HepG2 (cell line): ENCODE results near the gene ENTREP3. TPM values are rescaled to one million over a fixed set of nuclear protein-coding genes. Genes with fewer than 3 reads are reported as not detected.

Source experiments
- ATAC-seq: fragments of 200-7000 bp; cut with Tn5 transposase; 3 replicates; pipeline ENCODE4 v1.9.1; 2020; ENCODE audit warnings: mild to moderate bottlenecking, moderate library complexity
- BruUV-seq: library from RNA; stranded (reverse); fragments of 400-500 nt; replicated peaks from 2 replicates; lab custom pipeline; 2021; lab: Mats Ljungman, UMichigan
- CTCF ChIA-PET: fragments of 300-600 bp; formaldehyde crosslinking; extraction: SDS; loops from one replicate; lab custom pipeline; 2021; ENCODE audit warnings: low total read pairs, inconsistent platforms, low intra/inter-chr PET ratio; lab: Yijun Ruan, JAX
- POLR2A ChIA-PET: fragments of 350-600 bp; sonication (Branson Sonifier 250); formaldehyde crosslinking; loops from one replicate; lab custom pipeline; 2020; ENCODE audit warnings: antibody characterized with exemption, inconsistent platforms; lab: Yijun Ruan, JAX
- DNase-seq: peaks from one replicate; pipeline ENCODE4 v3.0.0-alpha.2; 2015; ENCODE audit warnings: low spot score
- FAIRE-seq: peaks from 3 replicates; lab custom pipeline; 2011; peaks lifted over from hg19 to GRCh38; lab: Jason Lieb, UNC
- H2AFZ ChIP-seq: one replicate; pipeline ENCODE4 v1.6.1; 2011; ENCODE audit warnings: low read length, inconsistent platforms
- H3K27ac ChIP-seq: fragments of 300-600 bp; 3 replicates; pipeline ENCODE4 v1.8.0; 2011; ENCODE audit warnings: mixed run types, mild to moderate bottlenecking, mixed read lengths, low read length, inconsistent platforms; ENCODE audit not compliant: insufficient read depth; ENCODE audit errors: extremely low read length
- H3K27me3 ChIP-seq, 2 experiments: fragments of 200-600 bp in 1 of 2; 2 replicates in 1 of 2; 3 replicates in 1 of 2; pipeline versions ENCODE4 v1.6.0 to v1.8.0; 2011; ENCODE audit warnings: low read length in 2 of 2, mild to moderate bottlenecking in 2 of 2, moderate library complexity in 2 of 2, inconsistent platforms in 1 of 2; ENCODE audit not compliant: insufficient read depth in 2 of 2, control insufficient read depth in 1 of 2
- H3K36me3 ChIP-seq, 2 experiments: fragments of 200-600 bp in 1 of 2; replicated peaks in 1 of 2; 2 replicates in 1 of 2; 3 replicates in 1 of 2; pipeline versions ENCODE4 v1.5.1 to v1.8.0; 2011; ENCODE audit warnings: low read length in 2 of 2, inconsistent platforms in 1 of 2; ENCODE audit not compliant: insufficient read depth in 2 of 2, control insufficient read depth in 1 of 2
- H3K4me1 ChIP-seq: 2 replicates; pipeline ENCODE4 v1.5.1; 2012; ENCODE audit warnings: low read length, inconsistent platforms; ENCODE audit not compliant: insufficient read depth
- H3K4me2 ChIP-seq: 2 replicates; pipeline ENCODE4 v1.6.0; 2011; ENCODE audit warnings: low read depth, low read length, inconsistent platforms
- H3K4me3 ChIP-seq, 3 experiments: fragments of 200-600 bp in 1 of 3; sonication (generic), shearing (Covaris generic) in 1 of 3; replicated peaks in 1 of 3; 2 replicates each; pipeline ENCODE4 v1.5.1; 2011 to 2016; ENCODE audit warnings: low read length in 3 of 3, inconsistent platforms in 2 of 3, low read depth in 2 of 3, mild to moderate bottlenecking in 2 of 3, control low read depth in 1 of 3, mixed read lengths in 1 of 3; ENCODE audit not compliant: insufficient read depth in 1 of 3
- H3K79me2 ChIP-seq: one replicate; pipeline ENCODE4 v1.6.1; 2011; ENCODE audit warnings: low read length, inconsistent platforms; ENCODE audit not compliant: insufficient read depth
- H3K9ac ChIP-seq: 2 replicates; pipeline ENCODE4 v1.6.0; 2011; ENCODE audit warnings: mild to moderate bottlenecking, low read depth, low read length, inconsistent platforms; ENCODE audit not compliant: insufficient read depth
- H3K9me3 ChIP-seq: 2 replicates; pipeline ENCODE4 v1.5.1; 2012; ENCODE audit warnings: mild to moderate bottlenecking, low read length
- H4K20me1 ChIP-seq: 2 replicates; pipeline ENCODE4 v1.6.0; 2011; ENCODE audit warnings: inconsistent platforms, mild to moderate bottlenecking, low read length, moderate library complexity; ENCODE audit not compliant: insufficient read depth
- AKAP8 ChIP-seq: sonication (generic); formaldehyde crosslinking; IDR thresholded peaks from 2 replicates; pipeline ENCODE4 v1.5.1; 2020; ENCODE audit warnings: mild to moderate bottlenecking, missing genetic modification reagents
- ERF ChIP-seq: IDR thresholded peaks from 2 replicates; pipeline ENCODE4 v1.6.1; 2018; ENCODE audit warnings: missing biosample characterization, missing genetic modification reagents
- HDAC1 ChIP-seq: sonication (generic); formaldehyde crosslinking; IDR thresholded peaks from 2 replicates; pipeline ENCODE4 v1.5.1; 2020; ENCODE audit warnings: mild to moderate bottlenecking, missing genetic modification reagents
- HNRNPL ChIP-seq: fragments of 200-400 bp; formaldehyde crosslinking; IDR thresholded peaks from 2 replicates; pipeline ENCODE4 v1.6.1; 2017; ENCODE audit warnings: mild to moderate bottlenecking, low read depth, low read length
- IKZF1 ChIP-seq: fragments of 450-650 bp; IDR thresholded peaks from 2 replicates; pipeline ENCODE4 v1.7.1; 2016
- KAT2B ChIP-seq: fragments of 150-350 bp; IDR thresholded peaks from 2 replicates; pipeline ENCODE4 v1.6.1; 2014; ENCODE audit warnings: low read depth, low read length, borderline replicate concordance
- NFKB2 ChIP-seq: sonication (generic); formaldehyde crosslinking; IDR thresholded peaks from 2 replicates; pipeline ENCODE4 v1.4.0; 2020; ENCODE audit warnings: missing genetic modification reagents, borderline replicate concordance
- NR0B2 ChIP-seq: sonication (generic); formaldehyde crosslinking; IDR thresholded peaks from 2 replicates; pipeline ENCODE4 v1.4.0; 2020; ENCODE audit warnings: mild to moderate bottlenecking, missing genetic modification reagents
- PATZ1 ChIP-seq: sonication (generic); formaldehyde crosslinking; IDR thresholded peaks from 2 replicates; pipeline ENCODE4 v1.4.0; 2020; ENCODE audit warnings: missing genetic modification reagents
- POLR2G ChIP-seq: fragments of 200-400 bp; formaldehyde crosslinking; IDR thresholded peaks from 2 replicates; pipeline ENCODE4 v1.6.1; 2018; ENCODE audit warnings: mild to moderate bottlenecking, low read depth, low read length, moderate library complexity
- SRSF4 ChIP-seq: fragments of 200-400 bp; formaldehyde crosslinking; IDR thresholded peaks from one replicate; pipeline ENCODE4 v1.6.1; 2018; ENCODE audit warnings: mild to moderate bottlenecking, low read depth, low read length, moderate library complexity; ENCODE audit not compliant: poor library complexity, severe bottlenecking
- TBX2 ChIP-seq: sonication (generic); formaldehyde crosslinking; IDR thresholded peaks from 2 replicates; pipeline ENCODE4 v1.5.0; 2020; ENCODE audit warnings: missing genetic modification reagents, mild to moderate bottlenecking, borderline replicate concordance
- YEATS2 ChIP-seq: sonication (generic); formaldehyde crosslinking; IDR thresholded peaks from 2 replicates; pipeline ENCODE4 v1.4.0; 2020; ENCODE audit warnings: missing genetic modification reagents, borderline replicate concordance
- ZBTB43 ChIP-seq: sonication (generic); formaldehyde crosslinking; conservative IDR thresholded peaks from 2 replicates; pipeline ENCODE4 v1.4.0; 2020; ENCODE audit warnings: missing genetic modification reagents
- ZMAT3 ChIP-seq: sonication (generic); formaldehyde crosslinking; conservative IDR thresholded peaks from 2 replicates; pipeline ENCODE4 v1.7.0; 2021; ENCODE audit warnings: missing genetic modification reagents
- ZNF260 ChIP-seq: sonication (generic); formaldehyde crosslinking; IDR thresholded peaks from 2 replicates; pipeline ENCODE4 v1.4.0; 2020; ENCODE audit warnings: missing genetic modification reagents, low read depth, mild to moderate bottlenecking, borderline replicate concordance
- ZNF296 ChIP-seq: sonication (generic); formaldehyde crosslinking; conservative IDR thresholded peaks from 2 replicates; pipeline ENCODE4 v1.5.0; 2020; ENCODE audit warnings: mild to moderate bottlenecking, missing genetic modification reagents
- ZNF468 ChIP-seq: sonication (generic); formaldehyde crosslinking; IDR thresholded peaks from 2 replicates; pipeline ENCODE4 v1.8.0; 2022; ENCODE audit warnings: mild to moderate bottlenecking, moderate library complexity, missing genetic modification reagents
- ZNF703 ChIP-seq: sonication (generic); formaldehyde crosslinking; IDR thresholded peaks from 2 replicates; pipeline ENCODE4 v1.5.1; 2020; ENCODE audit warnings: missing genetic modification reagents, mild to moderate bottlenecking, moderate library complexity, borderline replicate concordance
- ZNF839 ChIP-seq: sonication (generic); formaldehyde crosslinking; IDR thresholded peaks from 2 replicates; pipeline ENCODE4 v1.4.0; 2020; ENCODE audit warnings: missing genetic modification reagents, mild to moderate bottlenecking, borderline replicate concordance
- ZSCAN12 ChIP-seq: sonication (generic); formaldehyde crosslinking; IDR thresholded peaks from 2 replicates; pipeline ENCODE4 v1.9.0; 2021; ENCODE audit warnings: mild to moderate bottlenecking, missing genetic modification reagents
- WGBS: methylation state at CpG from one replicate; pipeline ENCODE4 v1.1.6; 2017; ENCODE audit warnings: low lambda C conversion rate; 5-methylcytosine and 5-hydroxymethylcytosine counted together
- in situ Hi-C: cut with HindIII; loops from 2 replicates; pipeline ENCODE4 v1.10.0; 2017; ENCODE audit warnings: low pct_unique_long_range_greater_than_20kb; ENCODE audit not compliant: extremely low pct_ligation_motif_present
- intact Hi-C: fragments of 100-400 bp; cut with micrococcal nuclease; formaldehyde crosslinking; loops from one replicate; pipeline ENCODE4 v1.10.0; 2022; ENCODE audit not compliant: unreplicated experiment
- polyA plus RNA-seq, 8 experiments: library from polyadenylated mRNA; depleted of rRNA in 3 of 8; stranded (reverse) in 7 of 8; unstranded in 1 of 8; fragments of >200 nt; fragmentation: Illumina TruSeq in 4 of 8; extraction: Trizol in 4 of 8; gene quantifications; 2 replicates each; pipeline versions ENCODE4 v1.2.1 to v1.2.3, GENCODE V29; 2011 to 2016; ENCODE audit warnings: low read depth in 4 of 8, missing spikeins in 1 of 8, mixed read lengths in 1 of 8; ENCODE audit not compliant: insufficient read depth in 1 of 8
- total RNA-seq, 5 experiments: library from RNA; depleted of rRNA; stranded (reverse); fragments of >200 nt; fragmentation: Illumina TruSeq; extraction: Trizol; gene quantifications; 2 replicates each; pipeline ENCODE4 v1.2.3, GENCODE V29; 2016; ENCODE audit warnings: low read depth in 1 of 5

ENTREP3 gene
- total and polyA plus RNA-seq, 2 of the 13 experiments (the other 11 are each of a cell fraction or from before 2014, with no cell fraction given), result 4.1 to 9.9 TPM

- POLR2A ChIA-PET, result interaction anchor here (1.1 to 3.5 kb wide), 3 partner anchors 14 to 73 kb away, joined by 3 to 19 read pairs (median 3); no protein-coding TSS in a partner anchor
- H3K27ac ChIP-seq, result peak within 1 kb of the TSS; percentile 98
- TF ChIP-seq NFKB2 (CRISPR knock-in tag) (no peak), ZNF296 (CRISPR knock-in tag) (no peak), PATZ1 (CRISPR knock-in tag) (peak; percentile 38), TBX2 (CRISPR knock-in tag) (no peak), ZNF260 (no peak), POLR2G (peak; percentile 7; the same call in 1 of the 2 replicates), KAT2B (no peak), HNRNPL (0 out of 2 replicates have a peak, but pooled peaks have one; percentile 38), IKZF1 (no peak), ZSCAN12 (CRISPR knock-in tag) (no peak), ZNF468 (CRISPR knock-in tag) (no peak), ZBTB43 (CRISPR knock-in tag) (no peak), SRSF4 (no peak), ZNF703 (CRISPR knock-in tag) (no peak), NR0B2 (CRISPR knock-in tag) (0 out of 2 replicates have a peak, but pooled peaks have one; percentile 12), ZMAT3 (CRISPR knock-in tag) (no peak), ZNF839 (CRISPR knock-in tag) (no peak), YEATS2 (CRISPR knock-in tag) (0 out of 2 replicates have a peak, but pooled peaks have one; percentile 6), ERF (no peak), AKAP8 (CRISPR knock-in tag) (no peak), HDAC1 (CRISPR knock-in tag) (no peak)
These were observed 47.3 kb downstream of the ENTREP3 start, which contains the start of gene THBS3 for GRCh38 chr1:155207806-155208540. TSS of gene THBS3 (minus strand) at chr1:155207897. CDS start at chr1:155207876, 21 bp downstream.

More at GRCh38 chr1:155207806-155208540, 47.3 kb downstream of the ENTREP3 start, which contains the start of gene THBS3:
- peak within 1 kb of the TSS; percentile 92 for H2AFZ ChIP-seq
- peaks cover 3 to 5% of the 10 kb centered on the region in 2 experiments; a peak in 3 of 5 replicates for H3K36me3 ChIP-seq
- H3K79me2 ChIP-seq, result peaks cover 13% of the 10 kb centered on the region
- H3K4me3 ChIP-seq, result peak within 1 kb of the TSS; percentile 96 to 99 (median 98)
- TSS peak; percentile 76 for BruUV-seq
- in situ Hi-C loops (loop anchor here (10.0 kb wide), 1 partner anchor 387 kb away; no protein-coding TSS in a partner anchor), intact Hi-C loops (loop anchor here (1.0 to 10.0 kb wide), 4 partner anchors 19 to 114 kb away; partner anchors contain the start of genes FDPS, PKLR and RUSC1)
- DNase-seq (no peak), FAIRE-seq (no peak), ATAC-seq (no peak)
- H3K4me2 ChIP-seq, result peak within 1 kb of the TSS; percentile 100
- peaks cover 29% of the 10 kb centered on the region for H3K4me1 ChIP-seq
- CTCF ChIA-PET, result interaction anchor here (0.7 to 2.4 kb wide), 3 partner anchors 15 to 384 kb away, joined by 3 to 13 read pairs (median 3); partner anchors contain the start of genes KRTCAP2 and TRIM46
- peaks cover 0 to 16% of the 10 kb centered on the region in 2 experiments; a peak in 3 of 5 replicates for H3K27me3 ChIP-seq
- no peaks in the 10 kb centered on the region for H3K9me3 ChIP-seq
- H3K9ac ChIP-seq, result peak within 1 kb of the TSS; percentile 100
- H4K20me1 ChIP-seq, result no peaks in the 10 kb centered on the region
- 23% methylated on average over 17 of the region's 17 CpGs for WGBS
